HepG2 (cell line): ENCODE data around the gene PSORS1C1. TPM values are rescaled to one million over a fixed set of nuclear protein-coding genes. Genes with fewer than 3 reads are reported as not detected.
A peak's percentile ranks its signal among the peaks of the same experiment; 100 is the strongest.

Experiments
- ATF1 ChIP-seq: IDR thresholded peaks from 2 replicates; pipeline ENCODE4 v1.6.1; 2016; ENCODE audit warnings: mild to moderate bottlenecking, control low read depth
- ESRRA ChIP-seq: sonication (generic); formaldehyde crosslinking; IDR thresholded peaks from 2 replicates; pipeline ENCODE4 v1.5.1; 2020; ENCODE audit warnings: mild to moderate bottlenecking, low read depth, missing genetic modification reagents
- FOXM1 ChIP-seq: sonication (generic); formaldehyde crosslinking; IDR thresholded peaks from 2 replicates; pipeline ENCODE4 v1.5.0; 2020; ENCODE audit warnings: missing genetic modification reagents
- FUBP1 ChIP-seq: sonication (generic); formaldehyde crosslinking; IDR thresholded peaks from 2 replicates; pipeline ENCODE4 v1.5.1; 2020; ENCODE audit warnings: missing genetic modification reagents, mild to moderate bottlenecking, borderline replicate concordance
- HCFC1 ChIP-seq: fragments of 150-350 bp; IDR thresholded peaks from 2 replicates; pipeline ENCODE4 v1.6.1; 2014; ENCODE audit warnings: low read depth, low read length
- KLF16 ChIP-seq, 2 experiments: sonication (generic) in 1 of 2; formaldehyde crosslinking in 1 of 2; IDR thresholded peaks; 2 replicates each; pipeline versions ENCODE4 v1.6.1 to v1.8.0; 2016 to 2023; ENCODE audit warnings: missing genetic modification reagents in 2 of 2, missing compliant biosample characterization in 1 of 2
- MAFG ChIP-seq: sonication (generic); formaldehyde crosslinking; IDR thresholded peaks from 2 replicates; pipeline ENCODE4 v1.5.1; 2020; ENCODE audit warnings: mild to moderate bottlenecking, missing genetic modification reagents
- RXRB ChIP-seq: IDR thresholded peaks from 2 replicates; pipeline ENCODE4 v1.6.1; 2016; ENCODE audit warnings: borderline replicate concordance, missing genetic modification reagents, missing compliant biosample characterization
- SP2 ChIP-seq: sonication (generic); formaldehyde crosslinking; IDR thresholded peaks from 2 replicates; pipeline ENCODE4 v1.5.1; 2020; ENCODE audit warnings: mild to moderate bottlenecking, missing genetic modification reagents
- TCF7 ChIP-seq: sonication (generic); IDR thresholded peaks from 2 replicates; pipeline ENCODE4 v1.6.1; 2016; ENCODE audit warnings: antibody characterized with exemption, low read depth
- TRAFD1 ChIP-seq: sonication (generic); formaldehyde crosslinking; IDR thresholded peaks from 2 replicates; pipeline ENCODE4 v1.5.1; 2020; ENCODE audit warnings: missing genetic modification reagents, mild to moderate bottlenecking, borderline replicate concordance
- ZBTB14 ChIP-seq: sonication (generic); formaldehyde crosslinking; IDR thresholded peaks from 2 replicates; pipeline ENCODE4 v1.4.0; 2020; ENCODE audit warnings: missing genetic modification reagents
- ZNF432 ChIP-seq: sonication (generic); formaldehyde crosslinking; IDR thresholded peaks from 2 replicates; pipeline ENCODE4 v1.5.0; 2020; ENCODE audit warnings: missing genetic modification reagents, mild to moderate bottlenecking, borderline replicate concordance
- ZNF484 ChIP-seq: sonication (generic); formaldehyde crosslinking; IDR thresholded peaks from 2 replicates; pipeline ENCODE4 v1.5.1; 2020; ENCODE audit warnings: mild to moderate bottlenecking, low read depth, missing genetic modification reagents, borderline replicate concordance
- ZNF775 ChIP-seq: sonication (generic); formaldehyde crosslinking; IDR thresholded peaks from 2 replicates; pipeline ENCODE4 v1.4.0; 2020; ENCODE audit warnings: missing genetic modification reagents, mild to moderate bottlenecking, moderate library complexity, borderline replicate concordance
- ZSCAN20 ChIP-seq: sonication (generic); formaldehyde crosslinking; IDR thresholded peaks from 2 replicates; pipeline ENCODE4 v1.4.0; 2020; ENCODE audit warnings: missing genetic modification reagents, mild to moderate bottlenecking, borderline replicate concordance
- polyA plus RNA-seq, 8 experiments: library from polyadenylated mRNA; depleted of rRNA in 3 of 8; stranded (reverse) in 7 of 8; unstranded in 1 of 8; fragments of >200 nt; fragmentation: Illumina TruSeq in 4 of 8; extraction: Trizol in 4 of 8; gene quantifications; 2 replicates each; pipeline versions ENCODE4 v1.2.1 to v1.2.3, GENCODE V29; 2011 to 2016; ENCODE audit warnings: low read depth in 4 of 8, missing spikeins in 1 of 8, mixed read lengths in 1 of 8; ENCODE audit not compliant: insufficient read depth in 1 of 8
- total RNA-seq, 5 experiments: library from RNA; depleted of rRNA; stranded (reverse); fragments of >200 nt; fragmentation: Illumina TruSeq; extraction: Trizol; gene quantifications; 2 replicates each; pipeline ENCODE4 v1.2.3, GENCODE V29; 2016; ENCODE audit warnings: low read depth in 1 of 5
- TF ChIP-seq, protein P1 (sequence below): sonication (generic); formaldehyde crosslinking; IDR thresholded peaks from 2 replicates; pipeline ENCODE4 v1.5.1; 2020; ENCODE audit warnings: missing genetic modification reagents, mild to moderate bottlenecking, borderline replicate concordance
- TF ChIP-seq, protein P2 (sequence below): sonication (generic); formaldehyde crosslinking; IDR thresholded peaks from 2 replicates; pipeline ENCODE4 v1.4.0; 2020; ENCODE audit warnings: mild to moderate bottlenecking, missing genetic modification reagents
- TF ChIP-seq, protein P3 (sequence below): sonication (generic); formaldehyde crosslinking; conservative IDR thresholded peaks from 2 replicates; pipeline ENCODE4 v1.8.1; 2023; ENCODE audit warnings: missing genetic modification reagents

PSORS1C1 gene
- total and polyA plus RNA-seq, 2 of the 13 experiments (the other 11 are each of a cell fraction or from before 2014, with no cell fraction given): 0.01 to 0.02 TPM

DNA sequence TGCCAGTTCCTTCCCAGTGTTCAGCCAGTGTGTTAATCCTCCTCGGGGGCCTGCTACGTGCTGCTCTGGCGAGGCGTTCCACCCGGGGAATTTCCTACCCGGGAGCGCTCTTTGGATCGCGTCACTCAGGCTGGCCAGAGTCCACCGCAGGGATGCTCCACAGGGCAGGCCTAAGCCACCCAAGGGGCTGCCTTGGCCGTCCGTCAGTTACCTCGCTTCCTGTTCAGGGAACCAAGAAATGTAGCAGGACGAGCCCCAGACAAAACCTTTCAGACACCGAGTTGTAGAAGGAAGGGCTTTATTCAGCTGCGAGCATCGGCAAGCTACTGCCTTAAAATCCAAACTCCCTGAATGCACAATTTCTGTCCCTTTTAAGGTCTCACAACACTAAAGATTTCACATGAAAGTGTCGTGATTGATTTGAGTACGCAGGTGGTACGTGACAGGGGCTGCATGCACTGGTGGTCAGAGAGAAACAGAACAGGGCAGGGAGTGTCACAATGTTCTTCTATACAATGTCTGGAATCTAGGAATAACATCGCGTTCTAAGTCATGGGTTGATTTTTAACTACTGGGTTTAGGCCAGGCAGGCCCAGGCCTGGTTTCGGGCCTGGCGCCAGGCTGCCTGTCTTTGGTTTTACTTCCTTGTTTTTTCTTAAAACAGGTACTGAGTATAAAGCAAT lies 71.6 kb downstream of the PSORS1C1 start (continued):
- TF ChIP-seq, protein P1, sequence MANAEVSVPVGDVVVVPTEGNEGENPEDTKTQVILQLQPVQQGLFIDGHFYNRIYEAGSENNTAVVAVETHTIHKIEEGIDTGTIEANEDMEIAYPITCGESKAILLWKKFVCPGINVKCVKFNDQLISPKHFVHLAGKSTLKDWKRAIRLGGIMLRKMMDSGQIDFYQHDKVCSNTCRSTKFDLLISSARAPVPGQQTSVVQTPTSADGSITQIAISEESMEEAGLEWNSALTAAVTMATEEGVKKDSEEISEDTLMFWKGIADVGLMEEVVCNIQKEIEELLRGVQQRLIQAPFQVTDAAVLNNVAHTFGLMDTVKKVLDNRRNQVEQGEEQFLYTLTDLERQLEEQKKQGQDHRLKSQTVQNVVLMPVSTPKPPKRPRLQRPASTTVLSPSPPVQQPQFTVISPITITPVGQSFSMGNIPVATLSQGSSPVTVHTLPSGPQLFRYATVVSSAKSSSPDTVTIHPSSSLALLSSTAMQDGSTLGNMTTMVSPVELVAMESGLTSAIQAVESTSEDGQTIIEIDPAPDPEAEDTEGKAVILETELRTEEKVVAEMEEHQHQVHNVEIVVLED: 0 out of 2 replicates have a peak, but pooled peaks have one; percentile 47
- TF ChIP-seq ESRRA: no peak; the same call in none of the 2 replicates
- TF ChIP-seq ZBTB14 (CRISPR knock-in tag): no peak
- TF ChIP-seq RXRB (CRISPR knock-in tag): peak; percentile 60; the same call in 1 of the 2 replicates
- TF ChIP-seq TRAFD1 (CRISPR knock-in tag): no peak
- TF ChIP-seq FOXM1 (CRISPR knock-in tag): no peak
- peak in 1 of 2 experiments; percentile 83; a peak in 1 of 4 replicates for TF ChIP-seq KLF16 (CRISPR knock-in tag; IDR thresholded peaks at IDR 0.05)
- TF ChIP-seq ZNF484: no peak
- TF ChIP-seq ZNF432 (CRISPR knock-in tag): no peak
- peak; percentile 55; the same call in 1 of the 2 replicates for TF ChIP-seq ATF1 (CRISPR knock-in tag)
- 0 out of 2 replicates have a peak, but pooled peaks have one; percentile 13 for TF ChIP-seq SP2
- TF ChIP-seq, protein P2, sequence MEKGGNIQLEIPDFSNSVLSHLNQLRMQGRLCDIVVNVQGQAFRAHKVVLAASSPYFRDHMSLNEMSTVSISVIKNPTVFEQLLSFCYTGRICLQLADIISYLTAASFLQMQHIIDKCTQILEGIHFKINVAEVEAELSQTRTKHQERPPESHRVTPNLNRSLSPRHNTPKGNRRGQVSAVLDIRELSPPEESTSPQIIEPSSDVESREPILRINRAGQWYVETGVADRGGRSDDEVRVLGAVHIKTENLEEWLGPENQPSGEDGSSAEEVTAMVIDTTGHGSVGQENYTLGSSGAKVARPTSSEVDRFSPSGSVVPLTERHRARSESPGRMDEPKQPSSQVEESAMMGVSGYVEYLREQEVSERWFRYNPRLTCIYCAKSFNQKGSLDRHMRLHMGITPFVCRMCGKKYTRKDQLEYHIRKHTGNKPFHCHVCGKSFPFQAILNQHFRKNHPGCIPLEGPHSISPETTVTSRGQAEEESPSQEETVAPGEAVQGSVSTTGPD (CRISPR knock-in tag): no peak
- TF ChIP-seq ZSCAN20: no peak
- TF ChIP-seq, protein P3, sequence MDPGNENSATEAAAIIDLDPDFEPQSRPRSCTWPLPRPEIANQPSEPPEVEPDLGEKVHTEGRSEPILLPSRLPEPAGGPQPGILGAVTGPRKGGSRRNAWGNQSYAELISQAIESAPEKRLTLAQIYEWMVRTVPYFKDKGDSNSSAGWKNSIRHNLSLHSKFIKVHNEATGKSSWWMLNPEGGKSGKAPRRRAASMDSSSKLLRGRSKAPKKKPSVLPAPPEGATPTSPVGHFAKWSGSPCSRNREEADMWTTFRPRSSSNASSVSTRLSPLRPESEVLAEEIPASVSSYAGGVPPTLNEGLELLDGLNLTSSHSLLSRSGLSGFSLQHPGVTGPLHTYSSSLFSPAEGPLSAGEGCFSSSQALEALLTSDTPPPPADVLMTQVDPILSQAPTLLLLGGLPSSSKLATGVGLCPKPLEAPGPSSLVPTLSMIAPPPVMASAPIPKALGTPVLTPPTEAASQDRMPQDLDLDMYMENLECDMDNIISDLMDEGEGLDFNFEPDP (CRISPR knock-in tag): no peak
- no peak for TF ChIP-seq MAFG (CRISPR knock-in tag)
- no peak for TF ChIP-seq TCF7
- TF ChIP-seq ZNF775 (CRISPR knock-in tag): no peak
- no peak for TF ChIP-seq HCFC1
- TF ChIP-seq FUBP1 (CRISPR knock-in tag): no peak
